Cardiac septum (tissue), 1 donor: ENCODE measurements around the gene PDE11A. TPM values are rescaled to one million over a fixed set of nuclear protein-coding genes. Genes with fewer than 3 reads are reported as not detected.

ENCODE experiments used
- DNase-seq: peaks from one replicate; pipeline ENCODE4 v3.0.0-alpha.2; 2020; ENCODE audit warnings: low spot score
- intact Hi-C: fragments of 100-400 bp; cut with DNase I; formaldehyde crosslinking; loops from one replicate; pipeline ENCODE4 v1.14.0; 2022
- total RNA-seq: library from RNA; stranded (reverse); fragmentation: NEBNext Ultra II Directional; extraction: Animal tissue kit (Norgen Biotek cat#: 25700); gene quantifications from one replicate; pipeline ENCODE4 v1.2.1, GENCODE V29; 2021
- donor health status: DM: no; HTN: no; CAD: no.

Gene PDE11A
- total RNA-seq, 1 donor from 2014 or later: 0.54 TPM

GRCh38 chr2:177633111-177633510, 439.5 kb downstream of the PDE11A start:
- intact Hi-C loops: loop anchor here (5.0 kb wide), 1 partner anchor 39 kb away; no protein-coding TSS in a partner anchor
- no peak for DNase-seq

- intact Hi-C loops: loop anchor here (5.0 kb wide), 1 partner anchor 41 kb away; no protein-coding TSS in a partner anchor
- no peak for DNase-seq
These were observed 440.9 kb downstream of the PDE11A start for GRCh38 chr2:177631680-177632079.

- no peak for DNase-seq
- intact Hi-C loops: loop anchor here (5.0 kb wide), 1 partner anchor 43 kb away; no protein-coding TSS in a partner anchor
These were observed 443.1 kb downstream of the PDE11A start for GRCh38 chr2:177629357-177630024.

DNA sequence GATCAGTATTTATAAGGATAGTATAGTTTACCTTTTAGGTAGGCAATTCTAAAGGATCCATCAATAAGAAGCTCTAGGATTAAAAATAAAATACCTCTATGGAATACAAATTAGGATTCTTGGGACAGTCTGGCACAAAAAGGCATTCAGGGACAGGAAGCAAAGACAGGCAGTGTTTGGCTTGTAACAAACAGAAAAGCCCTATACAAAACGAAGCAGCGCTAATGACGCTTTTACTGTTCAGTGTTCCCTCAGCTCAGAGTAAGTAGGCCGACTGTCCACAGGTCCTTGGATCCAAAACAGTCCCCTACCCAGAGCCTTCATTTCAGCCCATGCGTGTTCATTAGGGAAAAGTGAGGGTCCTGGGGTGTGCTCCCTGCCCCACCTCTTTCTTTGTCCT, 443.7 kb downstream of the PDE11A start:
- DNase-seq: no peak
- intact Hi-C loops: no loop called here

- intact Hi-C loops: no loop called here
- no peak for DNase-seq
These were observed 446.6 kb downstream of the PDE11A start for GRCh38 chr2:177625744-177626650.

- intact Hi-C loops: no loop called here
- DNase-seq: no peak
These were observed 450.1 kb downstream of the PDE11A start for GRCh38 chr2:177622521-177622920.

GRCh38 chr2:177619986-177620385, 452.6 kb downstream of the PDE11A start:
- intact Hi-C loops: loop anchor here (2.0 kb wide), 1 partner anchor 67 kb away; a partner anchor contains a TSS
- DNase-seq: no peak

GRCh38 chr2:177619461-177619860, 453.1 kb downstream of the PDE11A start:
- no peak for DNase-seq
- intact Hi-C loops: loop anchor here (2.0 kb wide), 1 partner anchor 67 kb away; a partner anchor contains a TSS

GRCh38 chr2:177618255-177619253, 454.0 kb downstream of the PDE11A start:
- peak; percentile 96 for DNase-seq
- intact Hi-C loops: loop anchor here (2.0 kb wide), 1 partner anchor 66 kb away; a partner anchor contains a TSS

- DNase-seq: no peak
- intact Hi-C loops: loop anchor here (2.0 kb wide), 1 partner anchor 65 kb away; a partner anchor contains a TSS
These were observed 454.7 kb downstream of the PDE11A start for GRCh38 chr2:177617849-177618248.

DNA sequence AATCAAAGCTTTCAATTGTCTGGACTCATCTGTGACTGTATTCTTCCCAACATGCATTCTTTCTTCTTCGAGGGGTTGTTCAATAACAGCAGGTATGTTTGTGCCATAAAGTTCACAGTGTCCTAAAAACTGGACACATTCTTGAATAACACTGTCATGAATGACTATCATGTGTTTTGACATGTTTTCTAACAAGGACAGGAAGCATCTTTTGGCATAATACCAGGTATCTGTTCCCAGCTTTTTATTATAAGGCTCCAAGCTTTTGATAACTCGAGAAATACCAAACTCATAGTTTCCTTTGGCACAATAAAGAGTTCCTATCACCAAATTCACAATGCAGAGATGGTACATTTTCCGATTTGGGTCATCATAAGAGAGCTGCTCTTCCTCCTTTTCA, 455.8 kb downstream of the PDE11A start:
- intact Hi-C loops: no loop called here
- no peak for DNase-seq

GRCh38 chr2:177616066-177616465, 456.5 kb downstream of the PDE11A start:
- intact Hi-C loops: no loop called here
- no peak for DNase-seq

GRCh38 chr2:177612659-177613058, 459.9 kb downstream of the PDE11A start:
- intact Hi-C loops: no loop called here

DNA sequence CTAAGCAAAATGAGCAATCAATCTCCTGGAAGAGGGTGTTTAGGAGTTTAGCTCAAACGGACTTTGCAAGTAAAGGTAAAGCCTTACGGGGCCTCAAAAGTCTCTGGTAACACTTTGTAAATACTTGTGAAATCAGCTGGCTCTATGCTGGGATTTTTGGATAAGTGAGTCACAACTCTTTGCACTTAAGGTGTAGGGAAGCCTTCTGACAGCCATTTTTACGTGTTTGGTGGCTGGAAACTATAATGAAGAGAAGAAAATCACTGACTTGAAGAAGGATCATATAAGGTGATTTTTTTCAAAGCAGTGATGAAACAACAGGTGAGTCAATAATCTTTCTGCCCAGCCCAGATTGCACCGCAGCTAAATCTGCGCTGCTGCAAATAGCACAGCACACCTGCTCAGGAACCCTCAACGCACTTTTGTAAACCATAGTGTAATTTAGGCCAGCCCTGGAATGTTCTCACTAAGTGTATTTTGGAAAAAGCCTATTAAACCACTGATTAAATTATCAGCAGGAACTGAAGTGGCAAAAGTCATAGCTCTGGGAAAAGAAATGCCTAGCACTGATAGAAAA, 461.2 kb downstream of the PDE11A start:
- intact Hi-C loops: no loop called here
- no peak for DNase-seq

More at GRCh38 chr2:177612659-177613058, 459.9 kb downstream of the PDE11A start:
- DNase-seq: no peak

DNA sequence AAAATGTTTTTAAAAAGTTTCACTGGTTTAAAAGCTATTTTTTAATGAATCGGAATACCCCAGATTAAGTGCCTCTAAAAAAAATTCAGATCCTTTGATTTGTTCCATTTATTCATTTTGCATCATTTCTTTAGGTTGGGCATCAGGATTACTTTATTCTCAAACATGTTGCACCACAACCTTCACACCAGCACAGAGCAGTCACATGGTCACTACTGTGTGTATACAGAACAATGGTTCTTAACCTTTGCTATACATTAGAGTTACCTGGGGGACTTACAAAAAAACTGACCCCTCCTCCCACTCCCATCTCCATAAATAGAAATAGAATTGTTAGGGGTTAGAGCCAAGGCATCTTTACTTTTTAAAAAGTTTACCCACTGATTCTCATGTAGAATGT, 461.8 kb downstream of the PDE11A start:
- intact Hi-C loops: no loop called here
- no peak for DNase-seq

GRCh38 chr2:177606636-177607035, 465.9 kb downstream of the PDE11A start:
- no peak for DNase-seq
- intact Hi-C loops: loop anchor here (5.0 kb wide), 1 partner anchor 119 kb away; no protein-coding TSS in a partner anchor

- intact Hi-C loops: loop anchor here (5.0 kb wide), 3 partner anchors 117 to 437 kb away; no protein-coding TSS in a partner anchor
- no peak for DNase-seq
These were observed 468.1 kb downstream of the PDE11A start for GRCh38 chr2:177604271-177605065.

GRCh38 chr2:177603768-177604167, 468.8 kb downstream of the PDE11A start:
- no peak for DNase-seq
- intact Hi-C loops: loop anchor here (5.0 kb wide), 2 partner anchors 266 to 436 kb away; no protein-coding TSS in a partner anchor
